NK-92 (cell line): ENCODE measurements around the gene TENT4B.
"Not testable (repeated sequence)": the region's sequence is repeated elsewhere in the genome, so short reads cannot be mapped to it uniquely, and the experiment has no call there.

Experiments used
- DNase-seq: peaks from one replicate; lab custom pipeline; 2025; ENCODE audit not compliant: unreplicated experiment; lab: John Stamatoyannopoulos, UW

Gene TENT4B

GRCh38 chr16:50229149-50229726 is 76.1 kb downstream of the TENT4B start:
- no peak for DNase-seq

DNA sequence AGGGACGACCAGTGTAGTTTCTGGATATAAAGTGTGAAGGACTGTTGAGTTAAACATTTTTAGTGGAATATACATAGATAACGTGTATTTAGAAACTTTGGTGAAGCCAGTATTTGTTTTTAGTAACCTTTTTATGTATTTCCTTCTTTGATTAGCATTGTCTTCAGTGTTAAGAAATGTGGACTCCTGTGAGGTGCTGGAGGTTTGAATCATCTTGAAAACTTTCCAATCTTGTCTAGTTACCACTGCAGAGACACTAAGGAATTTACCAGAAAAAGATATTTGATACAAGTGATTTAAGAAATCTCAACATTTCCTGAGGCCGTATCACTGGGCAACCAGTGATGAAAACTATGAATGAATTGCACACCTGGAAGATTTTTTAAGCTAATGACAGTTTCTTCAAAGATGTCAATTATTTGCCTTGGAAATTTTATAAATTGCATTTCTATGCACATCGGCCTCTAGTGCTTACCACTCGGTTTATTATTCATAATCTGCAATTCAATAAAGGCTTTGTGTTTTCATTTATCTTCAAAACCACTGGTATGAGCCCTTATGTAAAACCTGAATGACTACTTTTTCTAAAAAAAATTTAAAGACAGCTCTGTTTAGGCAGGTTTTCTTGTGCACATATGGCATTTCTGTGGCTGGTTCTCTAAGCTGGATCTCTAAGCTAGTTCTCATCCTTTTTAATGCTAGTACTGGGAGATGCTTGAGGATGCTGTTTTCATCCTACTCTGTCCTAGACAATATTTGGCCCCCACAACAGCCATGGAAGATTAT is 81.9 kb downstream of the TENT4B start:
- DNase-seq, result no peak

GRCh38 chr16:50235581-50235980 is 82.5 kb downstream of the TENT4B start:
- DNase-seq, result no peak

DNA sequence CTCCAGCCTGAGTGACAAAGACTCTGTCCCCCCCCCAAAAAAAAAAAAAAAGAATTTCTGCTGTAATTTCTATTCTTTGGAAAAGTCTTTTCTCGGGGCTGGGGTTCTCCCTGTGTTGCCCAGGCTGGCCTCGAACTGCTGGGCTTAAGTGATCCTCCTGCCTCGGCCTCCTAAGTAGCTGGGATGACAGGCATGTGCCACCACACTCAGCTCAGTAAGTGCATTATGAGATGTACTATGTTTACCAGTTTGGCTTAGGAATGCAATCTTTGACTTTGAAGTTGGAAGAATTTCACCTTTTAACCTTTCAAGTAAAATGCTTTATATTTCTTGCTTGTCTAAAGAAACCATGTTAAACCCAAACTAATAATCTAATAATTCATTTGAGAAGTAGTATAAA is 85.2 kb downstream of the TENT4B start:
- no peak for DNase-seq

- no peak for DNase-seq
Observed at GRCh38 chr16:50238868-50239301, 85.8 kb downstream of the TENT4B start.

DNA sequence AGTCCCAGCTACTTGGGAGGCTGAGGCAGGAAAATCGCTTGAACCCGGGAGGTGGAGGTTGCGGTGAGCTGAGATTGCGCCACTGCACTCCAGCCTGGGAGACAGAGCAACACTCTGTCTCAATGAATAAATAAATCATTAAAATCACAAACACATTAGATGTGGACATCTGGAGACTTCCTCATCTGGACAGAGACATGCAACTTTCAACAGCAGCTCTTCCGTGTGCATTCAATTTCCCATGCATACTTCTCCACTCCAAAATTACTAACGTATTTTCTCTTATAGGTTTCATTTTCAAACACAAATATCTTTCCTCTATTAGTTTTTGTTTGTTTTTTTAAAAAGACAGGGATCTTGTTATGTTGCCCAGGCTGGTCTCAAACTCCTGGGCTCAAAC is 89.9 kb downstream of the TENT4B start:
- not testable (repeated sequence) for DNase-seq

DNA sequence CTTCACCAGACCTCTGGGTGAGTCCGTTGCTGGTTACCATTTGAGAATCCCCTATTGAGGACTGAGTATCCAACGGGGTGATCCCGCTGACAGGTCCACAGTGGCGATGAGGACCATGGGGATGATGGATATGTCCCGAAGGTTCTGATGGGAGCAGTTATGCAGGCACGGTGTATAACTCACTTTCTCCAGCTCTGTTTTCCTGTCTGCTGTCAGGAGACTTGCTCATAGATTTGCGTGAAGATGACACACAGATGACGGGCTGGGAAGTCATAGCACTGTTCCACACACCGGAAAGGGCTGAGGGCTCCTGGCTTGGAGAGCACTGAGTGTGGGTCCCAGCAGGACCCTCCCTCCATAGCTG is 91.0 kb downstream of the TENT4B start:
- DNase-seq, result no peak

DNA sequence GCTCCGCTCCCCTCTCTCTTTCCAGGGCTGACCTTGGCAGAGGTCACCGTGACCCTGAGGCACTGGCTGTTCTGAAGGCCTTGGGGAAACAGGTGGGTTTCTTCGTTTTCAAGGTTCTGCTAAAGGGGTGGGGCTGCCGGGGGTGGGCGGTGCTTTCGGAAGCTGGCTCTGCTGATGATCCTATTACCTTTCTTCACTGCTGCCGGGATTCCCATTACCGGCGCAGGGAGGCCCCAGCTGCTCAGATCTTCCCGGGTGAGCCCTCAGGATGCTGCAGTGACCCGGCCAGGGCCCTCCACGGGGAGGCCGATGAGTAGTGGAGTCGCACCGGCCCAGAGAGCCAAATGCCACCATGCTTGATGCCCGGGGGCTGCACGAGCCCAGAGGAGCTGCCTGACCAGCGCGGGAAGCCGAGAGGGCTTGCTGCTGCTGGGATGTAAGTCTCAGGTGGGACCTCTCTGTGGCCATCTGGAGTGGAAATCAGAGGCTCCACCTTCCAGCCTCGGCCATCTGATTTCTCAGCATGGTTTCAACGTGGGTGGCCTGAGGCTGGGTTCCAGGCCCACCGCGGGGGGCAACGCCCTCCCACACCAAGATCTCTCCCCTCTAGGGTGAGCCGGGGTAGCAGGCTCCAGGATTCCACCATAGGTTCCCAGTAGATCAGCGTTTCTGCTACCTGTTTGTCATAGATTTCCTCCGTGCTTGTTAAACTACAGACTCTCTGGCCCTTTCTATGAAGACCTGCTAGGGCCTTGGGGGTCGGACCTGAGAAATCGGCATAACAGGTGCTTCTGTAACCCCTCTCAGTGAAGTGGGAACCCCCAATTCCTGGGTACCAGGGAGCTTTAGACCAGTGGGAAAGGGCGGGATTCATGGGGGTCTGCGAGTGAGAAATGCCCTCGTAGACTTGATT is 91.7 kb downstream of the TENT4B start:
- no peak for DNase-seq

GRCh38 chr16:50245417-50246298 is 92.6 kb downstream of the TENT4B start:
- no peak for DNase-seq

DNA sequence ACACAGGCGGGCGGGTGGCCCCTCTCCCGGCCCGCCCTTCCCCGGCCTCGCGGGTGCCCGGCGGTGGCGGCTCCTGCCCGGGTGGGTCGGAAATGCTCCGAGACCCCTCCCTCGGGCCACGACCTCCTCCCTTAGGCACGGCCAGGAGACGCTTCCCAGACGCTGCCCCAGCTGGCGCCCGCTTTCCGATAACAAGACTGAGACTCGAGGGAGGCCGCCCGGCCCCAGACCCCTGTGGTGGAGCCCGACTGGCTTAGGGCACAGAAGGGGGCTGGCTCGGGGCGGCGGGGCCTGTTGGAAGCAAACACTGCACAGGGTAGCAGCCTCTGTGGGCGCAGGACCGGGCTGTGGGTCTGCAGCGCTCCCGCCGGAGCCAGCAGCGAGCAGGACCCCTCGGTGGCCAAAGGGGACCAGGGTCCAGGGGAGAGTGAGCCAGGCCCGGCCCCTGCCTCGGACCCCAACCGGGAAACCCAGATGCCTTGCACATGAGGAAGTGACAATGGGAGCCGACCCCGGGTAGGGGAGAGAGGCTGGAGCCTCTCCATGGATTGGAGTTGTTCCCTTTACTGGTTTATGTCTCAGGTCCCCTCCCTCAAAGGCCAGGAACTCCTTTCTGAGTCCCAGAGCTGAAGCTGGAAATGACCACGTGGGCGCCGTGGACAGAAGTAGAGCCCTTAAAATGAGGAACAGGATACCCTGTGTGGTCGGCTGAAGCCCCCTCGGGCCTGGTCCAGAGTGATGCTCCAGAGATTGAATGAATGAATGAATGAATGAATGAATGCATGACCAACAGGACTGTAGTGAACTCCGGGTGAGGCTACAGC is 93.4 kb downstream of the TENT4B start:
- DNase-seq, result no peak

GRCh38 chr16:50247123-50247905 is 94.2 kb downstream of the TENT4B start:
- no peak for DNase-seq

DNA sequence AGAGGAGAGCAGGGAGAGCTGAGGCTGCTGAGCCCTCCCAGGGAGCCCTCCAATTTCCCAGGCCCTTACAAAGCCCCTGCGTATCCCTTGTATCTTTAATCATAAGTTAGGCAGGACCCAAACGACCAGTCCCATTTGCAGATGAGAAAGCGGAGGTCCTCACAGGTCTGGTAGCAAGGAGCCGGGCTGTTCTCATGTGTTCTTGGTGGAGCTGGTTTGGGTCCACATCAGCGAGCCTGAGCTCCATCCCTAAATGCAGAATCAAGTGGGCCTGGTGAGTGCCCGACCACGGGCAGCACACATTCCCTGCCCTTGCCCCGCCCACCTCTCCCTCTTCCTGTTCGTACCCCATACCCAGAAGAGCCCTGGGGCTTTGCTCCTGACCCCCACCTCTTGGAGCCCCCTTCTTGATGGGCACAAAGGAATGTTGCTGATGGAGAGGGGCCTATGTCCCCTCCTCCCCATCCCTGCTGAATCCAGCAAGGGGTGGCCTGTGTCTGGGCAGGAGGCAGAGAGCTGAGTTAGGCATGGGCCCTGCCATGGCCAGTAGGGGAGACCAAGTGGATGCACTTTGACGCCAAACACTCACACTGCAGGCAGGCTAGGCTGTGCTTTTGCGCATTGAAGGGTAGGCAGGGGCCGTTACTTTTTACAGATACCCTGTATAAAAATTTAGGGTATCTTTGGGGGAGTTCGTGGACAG is 95.0 kb downstream of the TENT4B start:
- no peak for DNase-seq

GRCh38 chr16:50248845-50249244 is 95.7 kb downstream of the TENT4B start:
- no peak for DNase-seq

- DNase-seq, result no peak
Observed at GRCh38 chr16:50251375-50252081, 98.4 kb downstream of the TENT4B start.

GRCh38 chr16:50252082-50252611 is 99.0 kb downstream of the TENT4B start:
- no peak for DNase-seq

GRCh38 chr16:50252874-50253513 is 99.9 kb downstream of the TENT4B start:
- DNase-seq, result no peak

DNA sequence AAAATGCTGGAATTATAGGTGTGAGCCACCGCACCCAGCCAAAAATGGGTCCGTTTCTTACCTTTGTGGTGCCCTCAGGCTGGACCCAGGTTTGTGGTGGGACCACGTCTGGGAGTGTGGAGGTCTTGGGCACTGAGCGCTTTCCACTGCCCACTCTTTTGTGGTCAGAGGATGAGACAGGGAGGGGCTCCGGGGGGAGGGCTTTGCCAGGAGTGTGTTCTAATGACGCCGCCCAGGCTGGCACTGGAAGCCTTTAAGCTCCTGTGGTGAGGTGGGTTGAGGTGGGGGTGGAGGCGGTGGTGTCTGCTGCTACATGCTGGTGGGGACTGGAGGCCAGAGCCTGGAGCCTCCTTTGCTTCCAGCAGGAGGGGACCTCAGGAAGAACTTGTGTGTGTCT is 100.4 kb downstream of the TENT4B start:
- no peak for DNase-seq
